ENCODE results near the gene SPATS2L.

DNA sequence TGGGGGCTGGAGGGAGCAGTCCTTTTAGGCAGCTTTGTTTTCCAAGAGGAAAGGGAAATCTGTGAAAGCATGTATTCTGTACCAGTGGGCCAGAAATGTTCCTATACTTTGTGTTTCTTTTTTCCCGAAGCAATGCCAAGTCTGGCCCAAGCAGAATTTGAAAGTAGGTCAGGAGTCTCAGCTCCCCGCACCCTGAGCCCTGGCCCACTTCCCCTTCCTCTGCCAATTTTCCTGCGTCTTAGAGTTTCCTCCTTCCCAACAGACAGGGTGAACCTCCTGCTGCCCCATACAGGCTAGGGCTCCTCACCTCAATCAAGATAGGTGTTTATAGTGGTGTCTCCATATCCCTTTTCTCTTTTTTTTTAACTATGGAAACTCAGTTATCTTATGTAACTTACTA, 138.0 kb downstream of the SPATS2L start:
- TF ChIP-seq CTCF (IDR thresholded peaks at IDR 0.05; ENCODE audit: low read depth, low read length, poor library complexity, severe bottlenecking) (no peak), EZH2phosphoT487 (IDR thresholded peaks at IDR 0.05; ENCODE audit: borderline replicate concordance, low read length) (no peak)
